Psoas muscle (tissue), 8 donors: ENCODE measurements around the gene TAF11L2. TPM values are rescaled to one million over a fixed set of nuclear protein-coding genes. Genes with fewer than 3 reads are reported as not detected.
"Not testable (repeated sequence)": the region's sequence is repeated elsewhere in the genome, so short reads cannot be mapped to it uniquely, and the experiment has no call there.

Source experiments
- ATAC-seq, 4 donors: fragments of 200-7000 bp; cut with Tn5 transposase; one replicate each; pipeline ENCODE4 v1.9.1; 2020; ENCODE audit warnings: moderate library complexity in 3 of 4, mild to moderate bottlenecking in 2 of 4
- DNase-seq, 2 donors: peaks; one replicate each; pipeline ENCODE4 v3.0.0-alpha.2; 2020
- H3K27ac ChIP-seq: fragments of 200-600 bp; one replicate; pipeline ENCODE4 v1.8.0; 2022
- H3K27me3 ChIP-seq, 3 donors: fragments of 200-600 bp in 1 of 3; one replicate each; pipeline versions ENCODE4 v1.6.1 to v1.8.0; 2013 to 2022; ENCODE audit warnings: low read length in 2 of 3, mild to moderate bottlenecking in 2 of 3, moderate library complexity in 1 of 3; ENCODE audit not compliant: insufficient read depth in 3 of 3
- H3K36me3 ChIP-seq, 2 donors: fragments of 200-600 bp in 1 of 2; one replicate each; pipeline versions ENCODE4 v1.6.1 to v1.8.0; 2013 to 2022; ENCODE audit warnings: low read depth in 1 of 2, mild to moderate bottlenecking in 1 of 2, moderate library complexity in 1 of 2; ENCODE audit not compliant: insufficient read depth in 1 of 2
- H3K4me1 ChIP-seq: fragments of 200-600 bp; one replicate; pipeline ENCODE4 v1.8.0; 2022
- H3K4me3 ChIP-seq: fragments of 200-600 bp; one replicate; pipeline ENCODE4 v1.8.0; 2022; ENCODE audit warnings: mild to moderate bottlenecking
- H3K9me3 ChIP-seq: fragments of 200-600 bp; one replicate; pipeline ENCODE4 v1.8.0; 2022
- WGBS, 3 donors: extraction: QIAGEN DNeasy Blood & Tissue Kit; methylation state at CpG; one replicate each; pipeline versions ENCODE4 v1.1.6 to v1.1.7; 2013; 5-methylcytosine and 5-hydroxymethylcytosine counted together
- intact Hi-C, 2 donors: fragments of 100-400 bp; cut with DNase I; formaldehyde crosslinking; loops; one replicate each; pipeline versions ENCODE4 v1.11.0 to v1.14.2; 2022
- polyA plus RNA-seq, 3 donors: library from polyadenylated mRNA; stranded (reverse); fragments of 200-250 nt; gene quantifications; one replicate each; pipeline ENCODE4 v1.2.3, GENCODE V29; 2013
- total RNA-seq, 4 donors: library from RNA; stranded (reverse); fragmentation: NEBNext Ultra II Directional in 2 of 4; extraction: Animal tissue kit (Norgen Biotek cat#: 25700) in 2 of 4; gene quantifications; one replicate each; pipeline versions ENCODE4 v1.2.1 to v1.2.4, GENCODE V29; 2021 to 2023
- TF ChIP-seq, protein P1 (sequence below): fragments of 200-600 bp; IDR thresholded peaks from one replicate; pipeline ENCODE4 v1.8.0; 2022; ENCODE audit warnings: antibody characterized with exemption
- donor health status: healthy with polysubstance abuse.
- donor health status: DM: no; HTN: no; CAD: no; lungs with moderate emphysema.
- donor health status: Bipolar disorder and iron deficiency.
- donor health status: healthy.
- donor health status: DM: yes; HTN: yes; CAD: no.
- donor health status: DM: no; HTN: no; CAD: no.
- donor health status: DM: no; HTN: no; CAD: no.
- donor health status: DM: yes; HTN: yes; CAD: no.

TAF11L2 gene
- total and polyA plus RNA-seq, 7 donors = not detected

DNA sequence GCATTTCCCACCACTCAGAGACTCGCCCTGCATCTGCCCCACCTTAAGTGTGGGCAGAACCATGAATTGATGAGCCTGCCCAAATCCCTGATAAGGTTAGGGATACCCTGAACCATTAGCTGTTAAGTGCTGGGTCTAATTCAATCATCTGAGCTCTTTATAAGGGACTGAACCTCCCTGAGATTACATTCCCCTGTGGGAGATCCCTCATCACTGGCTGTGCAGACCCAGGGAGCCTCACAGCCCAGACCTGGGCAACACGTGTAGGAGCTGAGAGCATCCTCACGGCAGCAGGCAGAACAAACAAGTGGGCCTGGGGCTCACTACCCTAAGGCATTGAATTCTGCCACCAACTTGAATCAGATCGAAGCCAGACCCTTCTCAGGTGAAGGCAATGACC is 585 bp upstream of the TAF11L2 start:
- ATAC-seq (no peak), DNase-seq (no peak)
- Histone ChIP-seq H3K36me3 (no peaks in the 10 kb centered on the region), H3K27me3 (no peaks in the 10 kb centered on the region), H3K9me3 (no peaks in the 10 kb centered on the region), H3K4me3 (no peak overlapping the region), H3K27ac (no peak overlapping the region), H3K4me1 (no peaks in the 10 kb centered on the region)
- WGBS, 3 donors = 72 to 77% (median 73%) methylated on average over 4 of the region's 4 CpGs
- TF ChIP-seq, protein P1, sequence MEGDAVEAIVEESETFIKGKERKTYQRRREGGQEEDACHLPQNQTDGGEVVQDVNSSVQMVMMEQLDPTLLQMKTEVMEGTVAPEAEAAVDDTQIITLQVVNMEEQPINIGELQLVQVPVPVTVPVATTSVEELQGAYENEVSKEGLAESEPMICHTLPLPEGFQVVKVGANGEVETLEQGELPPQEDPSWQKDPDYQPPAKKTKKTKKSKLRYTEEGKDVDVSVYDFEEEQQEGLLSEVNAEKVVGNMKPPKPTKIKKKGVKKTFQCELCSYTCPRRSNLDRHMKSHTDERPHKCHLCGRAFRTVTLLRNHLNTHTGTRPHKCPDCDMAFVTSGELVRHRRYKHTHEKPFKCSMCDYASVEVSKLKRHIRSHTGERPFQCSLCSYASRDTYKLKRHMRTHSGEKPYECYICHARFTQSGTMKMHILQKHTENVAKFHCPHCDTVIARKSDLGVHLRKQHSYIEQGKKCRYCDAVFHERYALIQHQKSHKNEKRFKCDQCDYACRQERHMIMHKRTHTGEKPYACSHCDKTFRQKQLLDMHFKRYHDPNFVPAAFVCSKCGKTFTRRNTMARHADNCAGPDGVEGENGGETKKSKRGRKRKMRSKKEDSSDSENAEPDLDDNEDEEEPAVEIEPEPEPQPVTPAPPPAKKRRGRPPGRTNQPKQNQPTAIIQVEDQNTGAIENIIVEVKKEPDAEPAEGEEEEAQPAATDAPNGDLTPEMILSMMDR = no peak
- intact Hi-C loops = no loop called here

DNA sequence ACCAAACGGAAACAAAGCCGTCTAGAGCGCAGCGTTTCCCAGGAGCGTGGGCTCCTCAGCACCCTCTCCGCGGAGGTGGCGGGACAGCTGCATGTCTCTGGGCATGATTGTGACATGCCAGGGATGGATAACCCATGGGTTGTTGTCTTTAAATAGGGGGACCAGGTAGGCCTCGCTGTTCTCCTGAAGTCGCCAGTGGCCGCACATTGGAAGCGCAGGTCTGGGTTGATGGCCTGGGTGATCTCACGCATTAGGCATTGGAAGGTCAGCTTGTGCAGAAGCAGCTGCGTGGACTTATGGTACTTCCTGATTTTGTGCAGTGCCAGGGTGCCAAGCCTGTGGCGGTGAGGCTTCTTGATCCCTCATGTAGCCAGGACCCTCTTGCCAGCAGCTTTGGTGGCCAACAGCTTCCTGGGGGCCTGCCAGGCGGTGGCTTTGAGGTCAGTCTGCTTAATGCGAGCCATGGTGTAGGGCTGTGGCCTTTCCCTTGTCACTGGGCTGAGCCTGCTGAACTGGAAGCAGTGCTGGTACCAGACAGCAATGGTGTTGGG is 13.8 kb downstream of the TAF11L2 start:
- 88 to 91% (median 89%) methylated on average over 17 of the region's 17 CpGs for WGBS, 3 donors
- Histone ChIP-seq H3K36me3 (no peaks in the 10 kb centered on the region), H3K4me3 (no peak overlapping the region), H3K9me3 (no peaks in the 10 kb centered on the region), H3K27ac (no peak overlapping the region), H3K27me3 (no peaks in the 10 kb centered on the region), H3K4me1 (no peaks in the 10 kb centered on the region)
- ATAC-seq (no peak), DNase-seq (no peak)
- intact Hi-C loops = no loop called here
- TF ChIP-seq, protein P1 = no peak

GRCh38 chr5:17517526-17517925 is 19.5 kb downstream of the TAF11L2 start:
- H3K4me1 ChIP-seq, H3K4me3 ChIP-seq, H3K36me3 ChIP-seq, H3K27me3 ChIP-seq, ATAC-seq, H3K27ac ChIP-seq, H3K9me3 ChIP-seq, intact Hi-C loops: not testable (repeated sequence)
- peak in 1 of 2 donors; percentile 49 for DNase-seq
- 74 to 80% (median 79%) methylated on average over 8 of the region's 12 CpGs for WGBS, 3 donors

DNA sequence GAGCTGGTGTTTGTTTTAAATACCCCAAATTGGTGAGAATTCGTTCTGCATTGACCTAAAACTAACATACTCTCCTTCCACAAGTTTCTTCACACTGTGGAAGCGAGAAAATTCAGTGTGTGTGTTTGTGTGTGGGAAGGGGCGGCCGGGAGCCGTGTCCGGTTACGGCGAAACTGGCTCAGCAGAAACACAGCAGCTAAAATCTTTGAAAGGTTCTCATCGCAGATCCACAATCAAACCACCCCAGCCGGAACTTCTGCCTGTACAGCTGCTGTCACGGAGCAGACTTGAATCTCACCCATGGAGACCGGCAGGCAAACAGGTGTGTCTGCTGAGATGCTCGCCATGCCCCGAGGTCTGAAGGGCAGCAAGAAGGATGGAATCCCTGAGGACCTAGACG is 20.0 kb downstream of the TAF11L2 start, which contains the start of gene TAF11L3:
Gene TAF11L3, plus strand, starts transcription at position 301 of the 400 bp plus-strand sequence.
- H3K4me3 ChIP-seq, ATAC-seq, intact Hi-C loops, H3K9me3 ChIP-seq, H3K36me3 ChIP-seq, H3K4me1 ChIP-seq, DNase-seq, H3K27ac ChIP-seq, H3K27me3 ChIP-seq: not testable (repeated sequence)
- no CpG with 5 or more reads among the region's 15 CpGs for WGBS, 3 donors

DNA sequence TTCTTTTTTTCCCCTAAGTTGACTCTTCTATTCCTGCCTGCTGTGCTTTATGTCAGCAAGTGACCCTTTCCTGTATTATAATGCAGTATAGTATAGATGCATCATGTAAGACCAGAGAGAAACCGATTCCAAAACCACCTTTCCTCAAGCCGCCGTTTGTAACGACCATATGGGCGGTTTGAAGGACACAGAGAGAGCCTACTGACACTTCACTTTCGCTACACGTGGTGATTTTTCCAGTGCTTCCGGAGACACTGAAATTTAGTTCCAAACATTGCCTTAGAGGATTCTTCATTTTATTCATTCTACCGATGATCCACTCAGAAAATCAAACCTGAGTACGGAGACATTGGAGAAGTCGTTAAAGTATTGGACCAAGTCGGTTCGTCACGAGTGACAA is 21.5 kb downstream of the TAF11L2 start:
- H3K27ac ChIP-seq, H3K27me3 ChIP-seq, H3K9me3 ChIP-seq, H3K4me3 ChIP-seq, DNase-seq, H3K4me1 ChIP-seq, intact Hi-C loops, H3K36me3 ChIP-seq, ATAC-seq: not testable (repeated sequence)
- 88 to 95% (median 92%) methylated on average over 8 of the region's 14 CpGs for WGBS, 3 donors

DNA sequence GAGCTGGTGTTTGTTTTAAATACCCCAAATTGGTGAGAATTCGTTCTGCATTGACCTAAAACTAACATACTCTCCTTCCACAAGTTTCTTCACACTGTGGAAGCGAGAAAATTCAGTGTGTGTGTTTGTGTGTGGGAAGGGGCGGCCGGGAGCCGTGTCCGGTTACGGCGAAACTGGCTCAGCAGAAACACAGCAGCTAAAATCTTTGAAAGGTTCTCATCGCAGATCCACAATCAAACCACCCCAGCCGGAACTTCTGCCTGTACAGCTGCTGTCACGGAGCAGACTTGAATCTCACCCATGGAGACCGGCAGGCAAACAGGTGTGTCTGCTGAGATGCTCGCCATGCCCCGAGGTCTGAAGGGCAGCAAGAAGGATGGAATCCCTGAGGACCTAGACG is 23.5 kb downstream of the TAF11L2 start, which contains the start of gene TAF11L4:
Gene TAF11L4, plus strand, starts transcription at position 301 of the 400 bp plus-strand sequence.
- H3K27me3 ChIP-seq, ATAC-seq, DNase-seq, H3K9me3 ChIP-seq, H3K4me3 ChIP-seq, intact Hi-C loops, H3K36me3 ChIP-seq, H3K27ac ChIP-seq, H3K4me1 ChIP-seq: not testable (repeated sequence)
- WGBS, 3 donors = no CpG with 5 or more reads among the region's 15 CpGs

- H3K27me3 ChIP-seq, DNase-seq: not testable (repeated sequence)
- no CpG with 5 or more reads among the region's 15 CpGs for WGBS, 3 donors
Observed at GRCh38 chr5:17524935-17525334, 26.9 kb downstream of the TAF11L2 start, which contains the start of gene TAF11L5. TSS of gene TAF11L5 (plus strand) at chr5:17525235.

GRCh38 chr5:17526504-17526903 is 28.5 kb downstream of the TAF11L2 start:
- H3K27ac ChIP-seq, H3K27me3 ChIP-seq, H3K4me3 ChIP-seq, H3K9me3 ChIP-seq, H3K4me1 ChIP-seq, H3K36me3 ChIP-seq, ATAC-seq, intact Hi-C loops: not testable (repeated sequence)
- WGBS, 3 donors = 92 to 93% (median 92%) methylated on average over 9 of the region's 17 CpGs
- peak in 1 of 2 donors; percentile 47 for DNase-seq

More at GRCh38 chr5:17524935-17525334, 26.9 kb downstream of the TAF11L2 start, which contains the start of gene TAF11L5:
- H3K4me1 ChIP-seq, intact Hi-C loops, H3K36me3 ChIP-seq, ATAC-seq, H3K9me3 ChIP-seq, H3K27ac ChIP-seq, H3K4me3 ChIP-seq: not testable (repeated sequence)

- intact Hi-C loops, H3K27ac ChIP-seq, H3K9me3 ChIP-seq, ATAC-seq, H3K36me3 ChIP-seq, H3K4me3 ChIP-seq, DNase-seq, H3K4me1 ChIP-seq, H3K27me3 ChIP-seq: not testable (repeated sequence)
- WGBS, 3 donors = no CpG with 5 or more reads among the region's 15 CpGs
Observed at GRCh38 chr5:17528369-17528768, 30.3 kb downstream of the TAF11L2 start, which contains the start of gene TAF11L6. TSS of gene TAF11L6 (plus strand) at chr5:17528669.
